Esophagus (tissue), 2 donors: Measurements from ENCODE around the gene KIF16B. TPM values are rescaled to one million over a fixed set of nuclear protein-coding genes. Genes with fewer than 3 reads are reported as not detected.

ENCODE experiments used
- H3K27ac ChIP-seq, 2 donors: one replicate each; pipeline ENCODE4 v1.5.1; 2013; ENCODE audit warnings: low read depth in 2 of 2, mild to moderate bottlenecking in 2 of 2, inconsistent platforms in 1 of 2, low read length in 1 of 2, moderate library complexity in 1 of 2
- H3K27me3 ChIP-seq, 2 donors: one replicate each; pipeline ENCODE4 v1.6.1; 2013; ENCODE audit warnings: low read length in 2 of 2, control low read depth in 1 of 2, mild to moderate bottlenecking in 1 of 2; ENCODE audit not compliant: insufficient read depth in 2 of 2, control insufficient read depth in 1 of 2
- H3K36me3 ChIP-seq, 2 donors: one replicate each; pipeline ENCODE4 v1.6.1; 2013; ENCODE audit warnings: low read length in 1 of 2; ENCODE audit not compliant: control insufficient read depth in 2 of 2, insufficient read depth in 2 of 2
- H3K4me1 ChIP-seq, 2 donors: one replicate each; pipeline ENCODE4 v1.6.1; 2013; ENCODE audit warnings: low read length in 1 of 2; ENCODE audit not compliant: control insufficient read depth in 2 of 2, insufficient read depth in 2 of 2
- H3K4me3 ChIP-seq, 2 donors: one replicate each; pipeline ENCODE4 v1.5.1; 2013; ENCODE audit warnings: low read length in 2 of 2, mild to moderate bottlenecking in 2 of 2, low read depth in 1 of 2, moderate library complexity in 1 of 2
- H3K9me3 ChIP-seq, 2 donors: one replicate each; pipeline ENCODE4 v1.6.1; 2013; ENCODE audit warnings: mild to moderate bottlenecking in 2 of 2, low read depth in 1 of 2, low read length in 1 of 2, moderate library complexity in 1 of 2; ENCODE audit not compliant: control insufficient read depth in 2 of 2, insufficient read depth in 1 of 2
- WGBS, 2 donors: extraction: QIAGEN DNeasy Blood & Tissue Kit; methylation state at CpG; one replicate each; pipeline ENCODE4 v1.1.7; 2013; 5-methylcytosine and 5-hydroxymethylcytosine counted together
- polyA plus RNA-seq, 2 donors: library from polyadenylated mRNA; stranded (reverse); fragments of 200-250 nt; gene quantifications; one replicate each; pipeline ENCODE4 v1.2.3, GENCODE V29; 2013
- donor health status: healthy with polysubstance abuse.
- donor health status: Bipolar disorder and iron deficiency.

The KIF16B gene
- polyA plus RNA-seq, 2 donors, result 5.2 to 7.3 TPM

DNA sequence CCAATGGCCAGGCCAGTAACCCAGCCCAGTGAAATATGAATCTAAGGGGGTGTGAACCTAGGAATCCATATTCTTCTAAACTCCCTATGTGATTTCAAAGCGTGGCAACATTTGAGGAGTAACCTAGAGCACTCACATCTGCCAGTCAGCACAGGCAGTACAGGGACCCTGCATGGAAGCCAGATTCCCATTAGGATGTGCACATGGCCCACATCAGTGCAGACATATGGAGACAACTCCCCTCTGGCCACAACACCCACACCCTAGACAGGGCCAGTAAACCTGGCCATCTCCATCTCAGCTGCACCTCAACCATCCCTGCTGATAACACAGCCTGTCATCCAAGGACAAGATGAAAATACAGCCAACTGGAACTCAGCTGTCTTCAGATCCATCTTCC lies 56.5 kb downstream of the KIF16B start:
- 94 to 95% methylated on average over 1 of the region's 1 CpG for WGBS, 2 donors
- no peak overlapping the region for H3K27ac ChIP-seq
- no peaks in the 10 kb centered on the region for H3K4me1 ChIP-seq
- H3K36me3 ChIP-seq, result peaks cover 4% of the 10 kb centered on the region in 2 donors
- H3K4me3 ChIP-seq, result no peak overlapping the region
- H3K9me3 ChIP-seq, result no peaks in the 10 kb centered on the region
- no peaks in the 10 kb centered on the region for H3K27me3 ChIP-seq

DNA sequence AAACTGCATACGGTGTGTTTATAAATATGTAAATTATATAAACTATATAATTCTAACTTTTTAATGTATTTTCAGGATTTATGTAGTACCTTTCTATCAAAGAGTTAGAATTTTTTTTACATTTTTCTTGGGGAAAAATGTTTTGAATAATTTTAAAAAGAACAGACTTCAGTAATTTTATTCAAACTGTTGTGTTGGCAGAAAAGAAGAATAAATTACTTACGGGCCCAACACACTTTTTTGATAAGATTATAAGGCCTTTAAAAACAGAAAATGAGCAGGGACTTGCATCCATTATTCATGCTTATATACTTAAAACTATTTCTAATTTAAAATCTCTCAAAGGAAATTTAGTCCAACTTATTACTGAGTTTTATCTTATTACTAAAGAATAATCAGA lies 58.2 kb downstream of the KIF16B start:
- H3K9me3 ChIP-seq, result no peaks in the 10 kb centered on the region
- H3K27me3 ChIP-seq, result no peaks in the 10 kb centered on the region
- 88 to 97% methylated on average over 2 of the region's 2 CpGs for WGBS, 2 donors
- no peak overlapping the region for H3K27ac ChIP-seq
- no peaks in the 10 kb centered on the region for H3K4me1 ChIP-seq
- H3K4me3 ChIP-seq, result no peak overlapping the region
- peaks cover 4% of the 10 kb centered on the region in 2 donors for H3K36me3 ChIP-seq

DNA sequence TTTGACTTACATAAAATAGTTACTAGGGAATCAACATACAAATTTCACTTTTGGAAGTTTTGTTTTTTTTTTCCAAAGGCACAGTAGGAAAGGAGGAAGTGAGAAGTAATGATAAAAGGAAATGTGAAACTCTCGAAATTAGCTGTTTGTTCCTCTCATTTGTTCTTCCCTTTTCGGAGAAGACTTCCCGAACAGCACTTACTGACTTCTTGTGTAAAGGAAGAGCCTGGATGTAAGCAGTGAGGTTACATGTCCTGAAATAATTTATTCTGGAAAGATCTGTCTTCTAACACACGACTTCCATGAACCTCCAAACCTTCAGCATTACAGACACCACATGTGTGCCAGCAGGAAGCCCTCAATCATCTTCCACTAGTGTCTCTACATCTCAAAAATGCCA lies 59.1 kb downstream of the KIF16B start:
- Histone ChIP-seq H3K27ac (no peak overlapping the region), H3K27me3 (no peaks in the 10 kb centered on the region), H3K9me3 (no peaks in the 10 kb centered on the region), H3K36me3 (peaks cover 0 to 4% of the 10 kb centered on the region in 2 donors), H3K4me3 (no peak overlapping the region), H3K4me1 (no peaks in the 10 kb centered on the region)
- WGBS, 2 donors, result 70 to 81% methylated on average over 4 of the region's 4 CpGs

DNA sequence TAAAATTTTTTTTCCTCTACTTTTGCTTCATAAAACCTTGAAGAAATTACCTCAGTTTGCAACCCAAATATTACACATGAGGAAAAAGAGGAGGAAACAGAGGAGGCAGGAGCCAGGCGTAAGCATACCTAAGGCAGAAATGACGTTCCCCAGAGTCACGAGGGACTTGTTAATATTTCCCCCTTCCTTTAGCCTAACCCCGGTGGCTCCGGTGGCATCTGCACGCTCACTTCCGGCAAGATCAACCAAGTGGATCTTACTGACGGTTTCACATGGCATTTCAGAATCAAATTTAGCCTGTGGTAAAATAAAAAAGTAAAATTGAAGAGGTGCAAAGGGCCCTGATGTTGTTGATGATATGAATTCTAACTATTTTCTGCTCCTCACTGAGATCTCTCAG lies 67.4 kb downstream of the KIF16B start:
- Histone ChIP-seq H3K27me3 (no peaks in the 10 kb centered on the region), H3K9me3 (no peaks in the 10 kb centered on the region), H3K27ac (no peak overlapping the region), H3K4me1 (no peaks in the 10 kb centered on the region), H3K4me3 (no peak overlapping the region), H3K36me3 (peaks cover 7 to 9% of the 10 kb centered on the region in 2 donors)
- WGBS, 2 donors, result 84 to 89% methylated on average over 8 of the region's 8 CpGs

DNA sequence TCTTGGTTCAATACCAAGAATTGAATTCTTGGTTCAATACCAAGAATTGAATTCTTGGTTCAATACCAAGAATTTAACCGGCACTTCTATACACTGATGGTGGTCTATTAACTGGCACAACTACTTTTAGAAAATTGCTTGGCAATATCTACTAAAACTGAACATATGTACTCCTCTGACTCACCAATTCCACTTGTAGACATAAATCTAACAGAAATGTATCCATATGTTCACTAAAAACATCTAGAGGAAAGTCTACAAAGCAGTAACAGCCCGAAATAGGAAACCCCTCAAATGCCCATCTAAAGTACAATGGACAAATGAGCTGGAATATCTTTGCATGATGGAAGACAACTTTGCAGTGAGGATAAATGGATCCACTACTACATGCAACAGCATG lies 71.9 kb downstream of the KIF16B start:
- H3K27ac ChIP-seq, result no peak overlapping the region
- H3K4me3 ChIP-seq, result no peak overlapping the region
- peaks cover 4 to 7% of the 10 kb centered on the region in 2 donors for H3K36me3 ChIP-seq
- WGBS, 2 donors, result 62 to 73% methylated on average over 2 of the region's 2 CpGs
- no peaks in the 10 kb centered on the region for H3K9me3 ChIP-seq
- no peaks in the 10 kb centered on the region for H3K27me3 ChIP-seq
- no peaks in the 10 kb centered on the region for H3K4me1 ChIP-seq

DNA sequence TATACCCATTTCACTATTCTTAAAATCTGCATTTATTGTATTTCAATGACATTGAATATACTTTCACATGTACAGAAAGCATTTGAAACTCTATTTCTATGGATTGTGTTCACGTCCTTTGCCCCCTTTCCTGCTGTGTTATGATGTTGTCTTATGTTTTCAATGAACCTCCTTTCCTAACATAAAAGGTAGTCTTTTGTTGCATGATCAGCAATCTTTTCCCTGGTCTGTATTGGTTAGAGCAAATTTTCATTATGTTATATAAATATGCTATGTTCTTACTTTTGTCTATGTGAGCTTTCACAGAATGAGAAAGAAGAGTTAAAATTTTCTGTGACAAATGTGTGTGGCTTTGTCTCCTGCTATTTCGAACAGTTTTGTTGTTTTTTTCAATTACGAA lies 73.1 kb downstream of the KIF16B start:
- no peaks in the 10 kb centered on the region for H3K9me3 ChIP-seq
- 93% methylated on average over 3 of the region's 3 CpGs for WGBS, 2 donors
- H3K27me3 ChIP-seq, result no peaks in the 10 kb centered on the region
- H3K4me3 ChIP-seq, result no peak overlapping the region
- no peaks in the 10 kb centered on the region for H3K4me1 ChIP-seq
- peaks cover 2 to 7% of the 10 kb centered on the region in 2 donors for H3K36me3 ChIP-seq
- no peak overlapping the region for H3K27ac ChIP-seq

DNA sequence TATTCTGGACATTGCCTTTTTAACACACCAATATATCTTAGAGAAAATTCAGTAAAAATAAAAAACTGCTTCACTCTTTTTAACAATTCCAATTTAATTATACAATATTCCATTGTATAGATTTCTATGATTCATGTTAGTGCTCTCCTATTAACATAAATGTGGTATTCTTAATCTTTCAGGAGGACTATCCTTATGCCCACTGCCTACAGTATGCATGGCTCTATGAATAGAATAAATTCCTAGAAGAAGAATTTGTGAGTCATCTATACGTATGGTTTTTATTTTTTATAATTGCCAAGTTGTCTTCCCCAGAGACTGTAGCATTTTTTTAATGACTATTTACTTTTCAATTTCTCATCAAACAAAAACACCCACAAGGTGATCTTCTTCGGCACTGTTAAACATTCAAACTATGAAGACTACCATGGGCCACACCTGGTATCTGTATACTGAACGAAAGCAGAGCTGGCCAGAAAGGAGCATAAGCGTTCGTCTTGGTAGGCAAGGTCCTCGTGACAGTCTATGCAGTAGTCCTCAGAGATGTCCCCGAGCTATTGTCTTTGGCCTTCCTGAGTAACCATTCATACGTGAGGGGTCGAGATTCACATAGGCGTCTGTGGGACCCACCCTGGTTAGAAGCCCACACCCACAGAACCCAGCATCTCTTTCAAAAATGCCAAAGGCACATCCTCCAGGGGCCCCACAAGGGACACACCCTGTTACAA lies 74.6 kb downstream of the KIF16B start:
- Histone ChIP-seq H3K9me3 (no peaks in the 10 kb centered on the region), H3K27me3 (no peaks in the 10 kb centered on the region), H3K27ac (no peak overlapping the region), H3K36me3 (peaks cover 0 to 3% of the 10 kb centered on the region in 2 donors), H3K4me1 (no peaks in the 10 kb centered on the region), H3K4me3 (no peak overlapping the region)
- WGBS, 2 donors, result 81 to 89% methylated on average over 10 of the region's 10 CpGs

DNA sequence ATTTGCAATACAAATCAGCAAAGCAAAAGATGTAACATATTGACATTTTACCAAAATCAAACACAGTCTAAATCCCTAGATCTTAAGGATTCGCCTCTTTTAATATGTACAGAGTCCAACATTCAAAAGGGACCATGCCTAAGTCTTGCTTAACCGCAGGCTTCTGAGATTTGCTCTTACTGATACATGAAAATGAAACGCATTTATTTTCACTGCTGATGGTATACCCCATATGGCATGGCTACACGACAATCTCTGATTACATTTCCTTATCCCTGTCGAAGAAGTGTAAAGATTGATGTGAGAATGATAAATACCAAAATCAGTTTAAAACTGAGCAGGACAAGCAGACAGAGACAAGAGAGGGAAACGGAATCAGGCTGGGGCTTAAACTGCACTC lies 75.4 kb downstream of the KIF16B start:
- Histone ChIP-seq H3K4me3 (no peak overlapping the region), H3K9me3 (no peaks in the 10 kb centered on the region), H3K27me3 (no peaks in the 10 kb centered on the region), H3K27ac (no peak overlapping the region), H3K36me3 (peaks cover 0 to 3% of the 10 kb centered on the region in 2 donors), H3K4me1 (no peaks in the 10 kb centered on the region)
- 85 to 87% methylated on average over 6 of the region's 6 CpGs for WGBS, 2 donors

DNA sequence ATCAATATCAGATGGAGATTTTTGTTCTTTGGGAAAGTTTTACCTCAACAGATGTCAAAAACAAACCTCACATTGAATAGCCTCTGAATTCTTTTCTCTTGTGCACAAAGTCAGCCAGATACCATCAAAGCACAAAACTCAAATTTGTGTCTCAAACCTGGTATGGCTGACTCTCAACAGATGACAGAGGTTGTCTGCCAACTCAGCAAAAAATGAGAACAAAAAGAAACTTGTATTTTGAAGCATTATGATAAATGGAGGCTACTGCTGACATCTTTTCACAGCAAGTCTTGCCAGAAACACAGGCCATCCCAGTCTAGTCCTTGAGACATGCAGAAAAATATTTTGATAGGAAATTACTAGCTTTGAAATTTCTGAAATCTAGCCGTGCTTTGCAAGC lies 79.8 kb downstream of the KIF16B start:
- WGBS, 2 donors, result 95 to 98% methylated on average over 1 of the region's 1 CpG
- H3K27me3 ChIP-seq, result no peaks in the 10 kb centered on the region
- no peaks in the 10 kb centered on the region for H3K9me3 ChIP-seq
- H3K4me3 ChIP-seq, result no peak overlapping the region
- H3K36me3 ChIP-seq, result peaks cover 2 to 3% of the 10 kb centered on the region in 2 donors
- H3K27ac ChIP-seq, result no peak overlapping the region
- H3K4me1 ChIP-seq, result no peaks in the 10 kb centered on the region

DNA sequence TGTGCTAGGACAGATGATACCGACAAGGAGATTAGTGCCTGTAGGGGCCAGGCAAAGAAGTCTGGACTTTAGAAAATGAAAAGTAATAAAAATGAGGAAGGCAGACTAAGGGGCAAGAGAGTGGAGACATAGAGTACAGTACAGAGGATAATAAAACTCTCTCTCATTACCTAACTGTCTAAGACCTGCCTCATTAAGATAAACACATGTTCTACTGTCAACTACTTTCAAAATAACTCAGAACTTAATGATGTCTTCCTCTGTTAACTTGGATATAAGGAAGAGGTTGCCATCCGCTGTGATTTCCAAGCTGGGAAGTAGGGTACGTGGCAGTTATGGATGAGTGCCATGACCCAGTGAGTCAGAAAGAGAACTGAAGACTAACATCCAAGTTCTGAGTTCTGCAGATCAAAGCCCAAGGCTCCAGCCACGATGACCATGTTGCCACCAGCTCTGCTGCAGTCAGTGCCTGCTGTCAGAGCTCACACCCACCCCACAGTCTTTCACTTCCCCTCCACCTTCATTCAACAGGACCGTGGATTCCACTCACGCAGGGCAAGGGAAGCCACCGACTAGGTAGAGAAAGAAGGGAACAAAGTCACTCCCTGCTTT lies 81.8 kb downstream of the KIF16B start:
- Histone ChIP-seq H3K9me3 (no peaks in the 10 kb centered on the region), H3K27ac (no peak overlapping the region), H3K4me1 (no peaks in the 10 kb centered on the region), H3K4me3 (no peak overlapping the region), H3K36me3 (peaks cover 2 to 3% of the 10 kb centered on the region in 2 donors), H3K27me3 (no peaks in the 10 kb centered on the region)
- whole genome bisulfite sequencing, 2 donors, result 77 to 87% methylated on average over 7 of the region's 7 CpGs
